GM23338 (cell line): ENCODE results near the gene DHX8. TPM values are rescaled to one million over a fixed set of nuclear protein-coding genes. Genes with fewer than 3 reads are reported as not detected.

Source experiments
- ATAC-seq: fragments of 200-7000 bp; cut with Tn5 transposase; 3 replicates; pipeline ENCODE4 v1.9.1; 2020
- DNase-seq: peaks from one replicate; pipeline ENCODE4 v3.0.0-alpha.2; 2015; ENCODE audit warnings: low spot score
- H2AFZ ChIP-seq: fragments of 200-600 bp; sonication (generic); 2 replicates; pipeline ENCODE4 v1.8.0; 2016; ENCODE audit warnings: antibody characterized with exemption, mild to moderate bottlenecking, moderate library complexity
- H3F3A ChIP-seq: fragments of 200-600 bp; sonication (generic); replicated peaks from 2 replicates; pipeline ENCODE4 v1.8.0; 2017; ENCODE audit warnings: antibody characterized with exemption, mixed run types, low read depth
- H3K27ac ChIP-seq: fragments of 200-600 bp; sonication (generic); 2 replicates; pipeline ENCODE4 v1.6.1; 2016; ENCODE audit warnings: low read depth
- H3K27me3 ChIP-seq: fragments of 200-600 bp; sonication (generic); 2 replicates; pipeline ENCODE4 v1.8.0; 2016; ENCODE audit warnings: mild to moderate bottlenecking, mixed run types, moderate library complexity; ENCODE audit not compliant: insufficient read depth
- H3K36me3 ChIP-seq: fragments of 200-600 bp; sonication (generic); 2 replicates; pipeline ENCODE4 v1.8.0; 2016; ENCODE audit warnings: mild to moderate bottlenecking; ENCODE audit not compliant: insufficient read depth
- H3K4me1 ChIP-seq: fragments of 200-600 bp; sonication (generic); 2 replicates; pipeline ENCODE4 v1.8.0; 2016; ENCODE audit warnings: mild to moderate bottlenecking, moderate library complexity; ENCODE audit not compliant: insufficient read depth
- H3K4me2 ChIP-seq: fragments of 200-600 bp; sonication (generic); 2 replicates; pipeline ENCODE4 v1.7.1; 2017; ENCODE audit warnings: mixed run types
- H3K4me3 ChIP-seq: fragments of 200-600 bp; sonication (generic); 2 replicates; pipeline ENCODE4 v1.6.1; 2016; ENCODE audit warnings: mixed run types
- H3K79me2 ChIP-seq: fragments of 200-600 bp; sonication (generic); replicated peaks from 2 replicates; pipeline ENCODE4 v1.8.0; 2017; ENCODE audit warnings: mild to moderate bottlenecking; ENCODE audit not compliant: insufficient read depth
- H3K9me2 ChIP-seq: fragments of 200-600 bp; sonication (generic); 2 replicates; pipeline ENCODE4 v1.8.0; 2017; ENCODE audit not compliant: insufficient read depth
- H4K20me1 ChIP-seq: fragments of 200-600 bp; sonication (generic); replicated peaks from 2 replicates; pipeline ENCODE4 v1.8.0; 2017; ENCODE audit warnings: mild to moderate bottlenecking; ENCODE audit not compliant: insufficient read depth
- H3K27ac Mint-ChIP-seq: 2 replicates; pipeline ENCODE4 v1.8.0; 2020; ENCODE audit warnings: inconsistent platforms, mild to moderate bottlenecking, moderate library complexity, mixed read lengths
- H3K27me3 Mint-ChIP-seq: 3 replicates; pipeline ENCODE4 v1.8.0; 2022; ENCODE audit warnings: low read depth, mild to moderate bottlenecking, moderate library complexity, mixed read lengths, inconsistent platforms; ENCODE audit not compliant: insufficient read depth, poor library complexity
- H3K36me3 Mint-ChIP-seq: 3 replicates; pipeline ENCODE4 v1.8.0; 2021; ENCODE audit warnings: low read depth, mild to moderate bottlenecking, inconsistent platforms, moderate library complexity, mixed read lengths
- H3K4me1 Mint-ChIP-seq: 3 replicates; pipeline ENCODE4 v1.8.0; 2020; ENCODE audit warnings: mild to moderate bottlenecking, inconsistent platforms, mixed read lengths
- H3K4me3 Mint-ChIP-seq: 3 replicates; pipeline ENCODE4 v1.8.0; 2021; ENCODE audit warnings: moderate library complexity, mild to moderate bottlenecking, inconsistent platforms, mixed read lengths
- H3K9me3 Mint-ChIP-seq: 3 replicates; pipeline ENCODE4 v1.8.0; 2020; ENCODE audit warnings: moderate library complexity, mild to moderate bottlenecking, inconsistent platforms, mixed read lengths
- EZH2phosphoT487 ChIP-seq: fragments of 200-600 bp; sonication (generic); IDR thresholded peaks from one replicate; pipeline ENCODE4 v1.8.1; 2018; ENCODE audit warnings: antibody characterized with exemption; ENCODE audit not compliant: unreplicated experiment
- NANOG ChIP-seq: IDR thresholded peaks from 2 replicates; pipeline ENCODE4 v1.6.1; 2016; ENCODE audit warnings: antibody characterized with exemption, borderline replicate concordance
- POLR2AphosphoS5 ChIP-seq: IDR thresholded peaks from 2 replicates; pipeline ENCODE4 v1.6.1; 2016; ENCODE audit warnings: antibody characterized with exemption, low read depth
- STAT1 ChIP-seq: IDR thresholded peaks from one replicate; pipeline ENCODE4 v1.6.1; 2016; ENCODE audit warnings: antibody characterized with exemption; ENCODE audit not compliant: unreplicated experiment
- ZNF114 ChIP-seq: fragments of 250-450 bp; sonication (Bioruptor Pico); IDR thresholded peaks from 2 replicates; pipeline ENCODE4 v1.5.0; 2020; ENCODE audit warnings: mild to moderate bottlenecking, moderate library complexity
- polyA plus RNA-seq: library from polyadenylated mRNA; unstranded; fragments of >200 nt; fragmentation: Nextera tagmentation; extraction: Ambion mirVana; gene quantifications from 2 replicates; pipeline ENCODE4 v1.2.1, GENCODE V29; 2016
- total RNA-seq: library from RNA; depleted of rRNA; stranded (reverse); fragments of >200 nt; shearing (Covaris generic); gene quantifications from 2 replicates; pipeline ENCODE4 v1.2.3, GENCODE V29; 2014
- TF ChIP-seq, protein P1 (sequence below): IDR thresholded peaks from one replicate; pipeline ENCODE4 v1.6.1; 2018; ENCODE audit warnings: antibody characterized with exemption; ENCODE audit not compliant: unreplicated experiment
- TF ChIP-seq, protein P2 (sequence below): IDR thresholded peaks from 2 replicates; pipeline ENCODE4 v1.6.1; 2016; ENCODE audit warnings: antibody characterized with exemption
- TF ChIP-seq, protein P3 (sequence below), 2 experiments: fragments of 200-600 bp in 1 of 2; sonication (generic) in 1 of 2; conservative IDR thresholded peaks; 2 replicates each; pipeline versions ENCODE4 v1.5.1 to v1.6.1; 2016 to 2017; ENCODE audit warnings: antibody characterized with exemption in 2 of 2, low read depth in 2 of 2, mild to moderate bottlenecking in 2 of 2, moderate library complexity in 1 of 2

Gene DHX8
- total and polyA plus RNA-seq, 2 experiments from 2014 or later: 35.3 to 81.1 TPM

DNA sequence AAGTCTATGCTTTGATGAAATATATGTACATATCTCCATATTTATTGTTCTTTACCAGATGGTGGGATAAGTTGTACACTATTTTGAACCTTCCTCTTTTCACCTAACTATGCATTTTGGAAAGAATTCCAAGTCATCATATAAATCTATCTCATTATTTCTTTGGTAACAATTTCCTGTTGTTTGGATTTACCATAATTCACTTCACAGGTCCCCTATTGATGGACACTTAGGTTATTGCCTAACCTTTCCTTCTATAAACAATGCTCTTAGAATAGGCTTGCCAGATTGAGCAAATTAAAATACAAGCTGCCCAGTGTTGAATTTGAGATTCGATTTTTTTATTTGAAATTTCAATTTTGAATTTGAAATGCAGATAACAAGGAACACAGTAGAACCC, 28.9 kb upstream of the DHX8 start:
- no peak for ATAC-seq
- Histone ChIP-seq H3K9me2 (no peaks in the 10 kb centered on the region), H3K36me3 (no peaks in the 10 kb centered on the region), H3K27ac (no peak overlapping the region), H3K27me3 (no peaks in the 10 kb centered on the region), H3K4me3 (no peak overlapping the region), H3K79me2 (no peaks in the 10 kb centered on the region), H4K20me1 (no peaks in the 10 kb centered on the region), H2AFZ (no peak overlapping the region), H3F3A (no peaks in the 10 kb centered on the region), H3K4me1 (0 out of 2 replicates have a peak, but pooled peaks cover 5% of the 10 kb centered on the region), H3K4me2 (no peak overlapping the region)
- Mint-ChIP-seq H3K9me3 (peaks cover 21% of the 10 kb centered on the region), H3K36me3 (peaks cover 16% of the 10 kb centered on the region), H3K4me1 (peaks cover 6% of the 10 kb centered on the region; the same call in 2 of the 3 replicates), H3K27me3 (peaks cover 4% of the 10 kb centered on the region), H3K4me3 (no peak overlapping the region), H3K27ac (no peak overlapping the region)
- TF ChIP-seq ZNF114 (CRISPR knock-in tag): no peak
- TF ChIP-seq, protein P1, sequence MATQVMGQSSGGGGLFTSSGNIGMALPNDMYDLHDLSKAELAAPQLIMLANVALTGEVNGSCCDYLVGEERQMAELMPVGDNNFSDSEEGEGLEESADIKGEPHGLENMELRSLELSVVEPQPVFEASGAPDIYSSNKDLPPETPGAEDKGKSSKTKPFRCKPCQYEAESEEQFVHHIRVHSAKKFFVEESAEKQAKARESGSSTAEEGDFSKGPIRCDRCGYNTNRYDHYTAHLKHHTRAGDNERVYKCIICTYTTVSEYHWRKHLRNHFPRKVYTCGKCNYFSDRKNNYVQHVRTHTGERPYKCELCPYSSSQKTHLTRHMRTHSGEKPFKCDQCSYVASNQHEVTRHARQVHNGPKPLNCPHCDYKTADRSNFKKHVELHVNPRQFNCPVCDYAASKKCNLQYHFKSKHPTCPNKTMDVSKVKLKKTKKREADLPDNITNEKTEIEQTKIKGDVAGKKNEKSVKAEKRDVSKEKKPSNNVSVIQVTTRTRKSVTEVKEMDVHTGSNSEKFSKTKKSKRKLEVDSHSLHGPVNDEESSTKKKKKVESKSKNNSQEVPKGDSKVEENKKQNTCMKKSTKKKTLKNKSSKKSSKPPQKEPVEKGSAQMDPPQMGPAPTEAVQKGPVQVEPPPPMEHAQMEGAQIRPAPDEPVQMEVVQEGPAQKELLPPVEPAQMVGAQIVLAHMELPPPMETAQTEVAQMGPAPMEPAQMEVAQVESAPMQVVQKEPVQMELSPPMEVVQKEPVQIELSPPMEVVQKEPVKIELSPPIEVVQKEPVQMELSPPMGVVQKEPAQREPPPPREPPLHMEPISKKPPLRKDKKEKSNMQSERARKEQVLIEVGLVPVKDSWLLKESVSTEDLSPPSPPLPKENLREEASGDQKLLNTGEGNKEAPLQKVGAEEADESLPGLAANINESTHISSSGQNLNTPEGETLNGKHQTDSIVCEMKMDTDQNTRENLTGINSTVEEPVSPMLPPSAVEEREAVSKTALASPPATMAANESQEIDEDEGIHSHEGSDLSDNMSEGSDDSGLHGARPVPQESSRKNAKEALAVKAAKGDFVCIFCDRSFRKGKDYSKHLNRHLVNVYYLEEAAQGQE: no peak
- DNase-seq: no peak

DNA sequence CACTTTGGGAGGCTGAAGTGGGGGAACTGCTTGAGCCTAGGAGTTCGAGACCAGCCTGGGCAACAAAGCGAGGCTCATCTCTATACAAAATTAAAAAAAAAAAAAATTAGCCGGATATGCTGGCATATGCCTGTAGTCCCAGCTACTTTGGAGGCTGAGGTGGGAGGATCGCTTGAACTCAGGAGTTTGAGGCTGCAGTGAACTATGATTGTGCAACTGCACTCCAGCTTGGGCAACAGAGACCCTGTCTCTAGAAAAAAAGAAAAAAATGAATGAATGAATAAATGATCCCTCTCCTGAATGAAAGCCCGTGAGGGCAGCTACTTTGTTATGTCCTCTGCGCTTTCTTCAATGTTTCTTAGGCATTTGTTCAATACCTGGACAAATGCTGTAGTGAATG, 27.7 kb upstream of the DHX8 start:
- Mint-ChIP-seq H3K36me3 (peaks cover 10% of the 10 kb centered on the region), H3K9me3 (peaks cover 13% of the 10 kb centered on the region), H3K4me3 (no peak overlapping the region), H3K4me1 (peaks cover 6% of the 10 kb centered on the region; the same call in 2 of the 3 replicates), H3K27ac (no peak overlapping the region), H3K27me3 (no peaks in the 10 kb centered on the region)
- DNase-seq (no peak), ATAC-seq (no peak)
- TF ChIP-seq EZH2phosphoT487: no peak
- TF ChIP-seq NANOG: no peak
- TF ChIP-seq STAT1: no peak
- Histone ChIP-seq H4K20me1 (no peaks in the 10 kb centered on the region), H3K9me2 (no peaks in the 10 kb centered on the region), H3K27ac (no peak overlapping the region), H3F3A (no peaks in the 10 kb centered on the region), H3K4me2 (no peak overlapping the region), H3K79me2 (no peaks in the 10 kb centered on the region), H3K4me1 (0 out of 2 replicates have a peak, but pooled peaks cover 5% of the 10 kb centered on the region), H3K36me3 (no peaks in the 10 kb centered on the region), H2AFZ (no peak overlapping the region), H3K4me3 (no peak overlapping the region), H3K27me3 (no peaks in the 10 kb centered on the region)

DNA sequence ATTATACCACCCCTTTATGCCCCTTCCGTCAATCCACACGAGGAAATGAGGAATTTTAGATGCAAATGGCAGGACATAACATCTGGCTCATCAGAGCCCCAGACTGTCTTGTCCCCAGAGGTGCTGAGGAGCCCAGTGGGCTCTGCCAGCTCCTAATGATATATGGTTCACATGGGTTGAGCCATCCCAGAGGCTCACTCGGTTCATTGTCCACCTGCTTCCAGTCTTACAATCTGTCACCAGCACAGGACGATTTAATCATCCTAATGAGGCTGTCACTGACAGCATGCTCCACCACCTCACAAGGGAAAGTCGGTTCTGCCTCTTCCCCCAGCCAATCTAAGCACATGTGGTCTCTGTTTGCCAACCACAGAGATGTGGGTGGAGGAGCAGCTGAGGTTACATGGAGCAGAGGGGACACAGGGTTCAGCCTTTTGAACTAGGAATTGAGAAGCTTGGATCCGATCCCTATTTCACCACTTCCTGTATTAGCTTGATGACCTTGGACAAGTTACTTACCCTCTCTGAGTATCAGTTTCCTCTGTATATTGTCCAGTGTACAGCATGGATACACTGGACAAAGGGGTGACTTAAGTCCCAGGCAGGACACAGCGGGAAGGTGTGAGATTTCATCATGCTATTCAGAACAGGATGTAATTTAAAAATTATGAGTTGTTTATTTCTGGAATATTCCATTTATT, 27.0 kb upstream of the DHX8 start:
- no peaks in the 10 kb centered on the region for H3K9me2 ChIP-seq
- H3K27me3 ChIP-seq: no peaks in the 10 kb centered on the region
- no peaks in the 10 kb centered on the region for H4K20me1 ChIP-seq
- Mint-ChIP-seq H3K27me3 (no peaks in the 10 kb centered on the region), H3K4me1 (peaks cover 6% of the 10 kb centered on the region; the same call in 2 of the 3 replicates), H3K4me3 (no peak overlapping the region), H3K9me3 (peaks cover 5% of the 10 kb centered on the region; the same call in 2 of the 3 replicates), H3K27ac (no peak overlapping the region), H3K36me3 (peaks cover 3% of the 10 kb centered on the region; the same call in 1 of the 3 replicates)
- H3K4me1 ChIP-seq: 0 out of 2 replicates have a peak, but pooled peaks cover 5% of the 10 kb centered on the region
- no peaks in the 10 kb centered on the region for H3K36me3 ChIP-seq
- H3K4me2 ChIP-seq: no peak overlapping the region
- H3K4me3 ChIP-seq: no peak overlapping the region
- DNase-seq (no peak), ATAC-seq (no peak)
- no peak overlapping the region for H3K27ac ChIP-seq
- no peaks in the 10 kb centered on the region for H3K79me2 ChIP-seq
- H2AFZ ChIP-seq: no peak overlapping the region
- H3F3A ChIP-seq: no peaks in the 10 kb centered on the region
- TF ChIP-seq, protein P2, sequence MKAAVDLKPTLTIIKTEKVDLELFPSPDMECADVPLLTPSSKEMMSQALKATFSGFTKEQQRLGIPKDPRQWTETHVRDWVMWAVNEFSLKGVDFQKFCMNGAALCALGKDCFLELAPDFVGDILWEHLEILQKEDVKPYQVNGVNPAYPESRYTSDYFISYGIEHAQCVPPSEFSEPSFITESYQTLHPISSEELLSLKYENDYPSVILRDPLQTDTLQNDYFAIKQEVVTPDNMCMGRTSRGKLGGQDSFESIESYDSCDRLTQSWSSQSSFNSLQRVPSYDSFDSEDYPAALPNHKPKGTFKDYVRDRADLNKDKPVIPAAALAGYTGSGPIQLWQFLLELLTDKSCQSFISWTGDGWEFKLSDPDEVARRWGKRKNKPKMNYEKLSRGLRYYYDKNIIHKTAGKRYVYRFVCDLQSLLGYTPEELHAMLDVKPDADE: no peak
- TF ChIP-seq, protein P3, sequence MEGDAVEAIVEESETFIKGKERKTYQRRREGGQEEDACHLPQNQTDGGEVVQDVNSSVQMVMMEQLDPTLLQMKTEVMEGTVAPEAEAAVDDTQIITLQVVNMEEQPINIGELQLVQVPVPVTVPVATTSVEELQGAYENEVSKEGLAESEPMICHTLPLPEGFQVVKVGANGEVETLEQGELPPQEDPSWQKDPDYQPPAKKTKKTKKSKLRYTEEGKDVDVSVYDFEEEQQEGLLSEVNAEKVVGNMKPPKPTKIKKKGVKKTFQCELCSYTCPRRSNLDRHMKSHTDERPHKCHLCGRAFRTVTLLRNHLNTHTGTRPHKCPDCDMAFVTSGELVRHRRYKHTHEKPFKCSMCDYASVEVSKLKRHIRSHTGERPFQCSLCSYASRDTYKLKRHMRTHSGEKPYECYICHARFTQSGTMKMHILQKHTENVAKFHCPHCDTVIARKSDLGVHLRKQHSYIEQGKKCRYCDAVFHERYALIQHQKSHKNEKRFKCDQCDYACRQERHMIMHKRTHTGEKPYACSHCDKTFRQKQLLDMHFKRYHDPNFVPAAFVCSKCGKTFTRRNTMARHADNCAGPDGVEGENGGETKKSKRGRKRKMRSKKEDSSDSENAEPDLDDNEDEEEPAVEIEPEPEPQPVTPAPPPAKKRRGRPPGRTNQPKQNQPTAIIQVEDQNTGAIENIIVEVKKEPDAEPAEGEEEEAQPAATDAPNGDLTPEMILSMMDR (conservative IDR thresholded peaks at IDR 0.05; ENCODE audit: low read depth in 2 of 2): no peak
- TF ChIP-seq POLR2AphosphoS5 (no peak), EZH2phosphoT487 (no peak), NANOG (no peak)
- TF ChIP-seq, protein P1: no peak
